GM21576 (cell line): ENCODE results near the gene PGLYRP4.

Source experiments
- ATAC-seq: cut with Tn5 transposase; IDR thresholded peaks from one replicate; pipeline ENCODE4 v1.9.1; 2021; ENCODE audit warnings: mild to moderate bottlenecking, moderate library complexity; ENCODE audit not compliant: unreplicated experiment

PGLYRP4 gene

GRCh38 chr1:153379591-153379990 lies 30.9 kb upstream of the PGLYRP4 start:
- no peak for ATAC-seq

- no peak for ATAC-seq
Measured at GRCh38 chr1:153375511-153375910, 26.9 kb upstream of the PGLYRP4 start, which contains the start of gene S100A12. TSS of gene S100A12 (minus strand) at chr1:153375621. CDS start at chr1:153374592, 1,029 bp downstream.

GRCh38 chr1:153374071-153374470 lies 25.4 kb upstream of the PGLYRP4 start:
- no peak for ATAC-seq

GRCh38 chr1:153372571-153372970 lies 23.9 kb upstream of the PGLYRP4 start:
- no peak for ATAC-seq

- ATAC-seq = no peak
Measured at GRCh38 chr1:153371231-153371630, 22.6 kb upstream of the PGLYRP4 start.

- no peak for ATAC-seq
Measured at GRCh38 chr1:153370146-153370545, 21.5 kb upstream of the PGLYRP4 start.

GRCh38 chr1:153368495-153368894 lies 19.9 kb upstream of the PGLYRP4 start:
- no peak for ATAC-seq

GRCh38 chr1:153367090-153367489 lies 18.4 kb upstream of the PGLYRP4 start:
- no peak for ATAC-seq

GRCh38 chr1:153366261-153366660 lies 17.6 kb upstream of the PGLYRP4 start:
- ATAC-seq = no peak

GRCh38 chr1:153365696-153366095 lies 17.1 kb upstream of the PGLYRP4 start:
- no peak for ATAC-seq

- ATAC-seq = no peak
Measured at GRCh38 chr1:153364766-153365666, 16.4 kb upstream of the PGLYRP4 start.

GRCh38 chr1:153364156-153364555 lies 15.5 kb upstream of the PGLYRP4 start:
- ATAC-seq = no peak

GRCh38 chr1:153363641-153364040 lies 15.0 kb upstream of the PGLYRP4 start:
- no peak for ATAC-seq

GRCh38 chr1:153362187-153362775 lies 13.6 kb upstream of the PGLYRP4 start:
- ATAC-seq = no peak

- no peak for ATAC-seq
Measured at GRCh38 chr1:153361480-153362109, 13.0 kb upstream of the PGLYRP4 start.

- ATAC-seq = no peak
Measured at GRCh38 chr1:153360592-153361479, 12.2 kb upstream of the PGLYRP4 start.

GRCh38 chr1:153360190-153360589 lies 11.5 kb upstream of the PGLYRP4 start:
- ATAC-seq = no peak

- no peak for ATAC-seq
Measured at GRCh38 chr1:153359241-153359640, 10.6 kb upstream of the PGLYRP4 start.

GRCh38 chr1:153358691-153358975 lies 10.0 kb upstream of the PGLYRP4 start:
- no peak for ATAC-seq

- ATAC-seq = no peak
Measured at GRCh38 chr1:153357853-153358690, 9.4 kb upstream of the PGLYRP4 start, which contains the start of gene S100A9. TSS of gene S100A9 (plus strand) at chr1:153357854. CDS start at chr1:153358284, 430 bp downstream.
